ENCODE measurements around the gene FAP. TPM values are rescaled to one million over a fixed set of nuclear protein-coding genes. Genes with fewer than 3 reads are reported as not detected.

FAP gene
- total RNA-seq, 2 donors from 2014 or later: not detected

- Mint-ChIP-seq H3K4me3 (no peak overlapping the region), H3K4me1 (ENCODE audit: low read depth in 2 of 2) (peaks cover 6 to 11% of the 10 kb centered on the region in 2 donors), H3K27ac (no peak overlapping the region), H3K9me3 (no peaks in the 10 kb centered on the region), H3K36me3 (no peaks in the 10 kb centered on the region), H3K27me3 (peaks cover 0 to 7% of the 10 kb centered on the region in 2 donors)
- ATAC-seq (no peak), DNase-seq (ENCODE audit: low spot score) (no peak)
Measured at GRCh38 chr2:162256591-162256991, 13.3 kb upstream of the FAP start.

GRCh38 chr2:162254236-162254871, 11.1 kb upstream of the FAP start:
- Mint-ChIP-seq H3K27me3 (peaks cover 8 to 12% of the 10 kb centered on the region in 2 donors), H3K4me3 (no peak overlapping the region), H3K9me3 (no peaks in the 10 kb centered on the region), H3K4me1 (ENCODE audit: low read depth in 2 of 2) (peaks cover 0 to 4% of the 10 kb centered on the region in 2 donors), H3K36me3 (peaks cover 5% of the 10 kb centered on the region), H3K27ac (no peak overlapping the region)
- DNase-seq (ENCODE audit: low spot score) (no peak), ATAC-seq (peak in 1 of 2 donors; percentile 50)

- Mint-ChIP-seq H3K27me3 (peaks cover 8 to 13% of the 10 kb centered on the region in 2 donors), H3K4me1 (ENCODE audit: low read depth in 2 of 2) (peaks cover 0 to 4% of the 10 kb centered on the region in 2 donors), H3K36me3 (peaks cover 5% of the 10 kb centered on the region), H3K27ac (no peak overlapping the region), H3K4me3 (no peak overlapping the region), H3K9me3 (no peaks in the 10 kb centered on the region)
- ATAC-seq (no peak), DNase-seq (ENCODE audit: low spot score) (no peak)
Measured at GRCh38 chr2:162253435-162253834, 10.2 kb upstream of the FAP start.

- Mint-ChIP-seq H3K36me3 (peaks cover 5% of the 10 kb centered on the region), H3K27me3 (peaks cover 7 to 8% of the 10 kb centered on the region in 2 donors), H3K4me3 (no peak overlapping the region), H3K4me1 (ENCODE audit: low read depth in 2 of 2) (no peaks in the 10 kb centered on the region), H3K9me3 (no peaks in the 10 kb centered on the region), H3K27ac (no peak overlapping the region)
- DNase-seq (ENCODE audit: low spot score): no peak
- ATAC-seq: no peak
Measured at GRCh38 chr2:162252153-162252552, 8.9 kb upstream of the FAP start.

- ATAC-seq (no peak), DNase-seq (ENCODE audit: low spot score) (no peak)
- no peaks in the 10 kb centered on the region for H3K4me1 Mint-ChIP-seq (ENCODE audit: low read depth in 2 of 2)
- H3K9me3 Mint-ChIP-seq: no peaks in the 10 kb centered on the region
- H3K4me3 Mint-ChIP-seq: no peak overlapping the region
- H3K36me3 Mint-ChIP-seq: peaks cover 5% of the 10 kb centered on the region
- no peak overlapping the region for H3K27ac Mint-ChIP-seq
- peaks cover 28% of the 10 kb centered on the region in 2 donors for H3K27me3 Mint-ChIP-seq
Measured at GRCh38 chr2:162245781-162246180, 2.5 kb upstream of the FAP start.

- no peak for ATAC-seq
- Mint-ChIP-seq H3K4me3 (no peak overlapping the region), H3K9me3 (no peaks in the 10 kb centered on the region), H3K4me1 (ENCODE audit: low read depth in 2 of 2) (no peaks in the 10 kb centered on the region), H3K27ac (no peak overlapping the region), H3K27me3 (peaks cover 28 to 29% of the 10 kb centered on the region in 2 donors), H3K36me3 (peaks cover under 1% of the 10 kb centered on the region)
- DNase-seq (ENCODE audit: low spot score): no peak
Measured at GRCh38 chr2:162245061-162245460, 1.8 kb upstream of the FAP start.

- peaks cover 32% of the 10 kb centered on the region in 2 donors for H3K27me3 Mint-ChIP-seq
- no peaks in the 10 kb centered on the region for H3K9me3 Mint-ChIP-seq
- no peak for DNase-seq (ENCODE audit: low spot score)
- no peak overlapping the region for H3K4me3 Mint-ChIP-seq
- no peak overlapping the region for H3K27ac Mint-ChIP-seq
- no peak for ATAC-seq
- no peaks in the 10 kb centered on the region for H3K4me1 Mint-ChIP-seq (ENCODE audit: low read depth in 2 of 2)
- H3K36me3 Mint-ChIP-seq: no peaks in the 10 kb centered on the region
Measured at GRCh38 chr2:162244541-162245031, 1.3 kb upstream of the FAP start.

GRCh38 chr2:162243715-162244114, 470 bp upstream of the FAP start:
- no peaks in the 10 kb centered on the region for H3K4me1 Mint-ChIP-seq (ENCODE audit: low read depth in 2 of 2)
- DNase-seq (ENCODE audit: low spot score) (no peak), ATAC-seq (no peak)
- no peaks in the 10 kb centered on the region for H3K36me3 Mint-ChIP-seq
- H3K27ac Mint-ChIP-seq: no peak overlapping the region
- no peaks in the 10 kb centered on the region for H3K9me3 Mint-ChIP-seq
- H3K4me3 Mint-ChIP-seq: no peak overlapping the region
- H3K27me3 Mint-ChIP-seq: peaks cover 32 to 40% of the 10 kb centered on the region in 2 donors

GRCh38 chr2:162242586-162243280, 512 bp downstream of the FAP start:
- Mint-ChIP-seq H3K36me3 (no peaks in the 10 kb centered on the region), H3K27ac (no peak overlapping the region), H3K9me3 (no peaks in the 10 kb centered on the region), H3K4me1 (ENCODE audit: low read depth in 2 of 2) (no peaks in the 10 kb centered on the region), H3K27me3 (peaks cover 32 to 40% of the 10 kb centered on the region in 2 donors), H3K4me3 (no peak overlapping the region)
- ATAC-seq: no peak
- DNase-seq (ENCODE audit: low spot score): no peak

GRCh38 chr2:162241571-162241970, 1.7 kb downstream of the FAP start:
- DNase-seq (ENCODE audit: low spot score) (no peak), ATAC-seq (no peak)
- no peaks in the 10 kb centered on the region for H3K4me1 Mint-ChIP-seq (ENCODE audit: low read depth in 2 of 2)
- no peak overlapping the region for H3K4me3 Mint-ChIP-seq
- no peaks in the 10 kb centered on the region for H3K36me3 Mint-ChIP-seq
- peaks cover 32 to 40% of the 10 kb centered on the region in 2 donors for H3K27me3 Mint-ChIP-seq
- no peaks in the 10 kb centered on the region for H3K9me3 Mint-ChIP-seq
- H3K27ac Mint-ChIP-seq: no peak overlapping the region

GRCh38 chr2:162234620-162235462, 8.4 kb downstream of the FAP start:
- DNase-seq (ENCODE audit: low spot score): no peak
- Mint-ChIP-seq H3K27me3 (peaks cover 24 to 38% of the 10 kb centered on the region in 2 donors), H3K9me3 (no peaks in the 10 kb centered on the region), H3K4me1 (ENCODE audit: low read depth in 2 of 2) (no peaks in the 10 kb centered on the region), H3K36me3 (no peaks in the 10 kb centered on the region), H3K27ac (no peak overlapping the region), H3K4me3 (no peak overlapping the region)
- no peak for ATAC-seq

GRCh38 chr2:162233197-162233596, 10.0 kb downstream of the FAP start:
- Mint-ChIP-seq H3K4me3 (no peak overlapping the region), H3K9me3 (no peaks in the 10 kb centered on the region), H3K4me1 (ENCODE audit: low read depth in 2 of 2) (no peaks in the 10 kb centered on the region), H3K27me3 (peaks cover 19 to 28% of the 10 kb centered on the region in 2 donors), H3K27ac (no peak overlapping the region), H3K36me3 (no peaks in the 10 kb centered on the region)
- ATAC-seq: no peak
- DNase-seq (ENCODE audit: low spot score): no peak

- DNase-seq (ENCODE audit: low spot score): no peak
- H3K36me3 Mint-ChIP-seq: no peaks in the 10 kb centered on the region
- H3K27ac Mint-ChIP-seq: no peak overlapping the region
- no peak overlapping the region for H3K4me3 Mint-ChIP-seq
- peaks cover 25 to 32% of the 10 kb centered on the region in 2 donors for H3K27me3 Mint-ChIP-seq
- no peak for ATAC-seq
- no peaks in the 10 kb centered on the region for H3K4me1 Mint-ChIP-seq (ENCODE audit: low read depth in 2 of 2)
- H3K9me3 Mint-ChIP-seq: no peaks in the 10 kb centered on the region
Measured at GRCh38 chr2:162232671-162233070, 10.6 kb downstream of the FAP start.

GRCh38 chr2:162232027-162232426, 11.2 kb downstream of the FAP start:
- ATAC-seq (no peak), DNase-seq (ENCODE audit: low spot score) (no peak)
- peaks cover 27 to 36% of the 10 kb centered on the region in 2 donors for H3K27me3 Mint-ChIP-seq
- no peak overlapping the region for H3K27ac Mint-ChIP-seq
- H3K4me1 Mint-ChIP-seq (ENCODE audit: low read depth in 2 of 2): no peaks in the 10 kb centered on the region
- no peaks in the 10 kb centered on the region for H3K36me3 Mint-ChIP-seq
- no peaks in the 10 kb centered on the region for H3K9me3 Mint-ChIP-seq
- no peak overlapping the region for H3K4me3 Mint-ChIP-seq

Measured in natural killer cell treated with Interleukin-12 subunit alpha and Interleukin-12 subunit beta and Interleukin-15 and Interleukin-18, amount 100 ng/mL, for 72 hours (primary cell).